IPS-NIHi11 (cell line): ENCODE results near the gene B3GALT6.

ENCODE experiments used
- DNase-seq: peaks from one replicate; pipeline ENCODE4 v3.0.0; 2012; ENCODE audit warnings: mixed read lengths, low spot score

Gene B3GALT6

DNA sequence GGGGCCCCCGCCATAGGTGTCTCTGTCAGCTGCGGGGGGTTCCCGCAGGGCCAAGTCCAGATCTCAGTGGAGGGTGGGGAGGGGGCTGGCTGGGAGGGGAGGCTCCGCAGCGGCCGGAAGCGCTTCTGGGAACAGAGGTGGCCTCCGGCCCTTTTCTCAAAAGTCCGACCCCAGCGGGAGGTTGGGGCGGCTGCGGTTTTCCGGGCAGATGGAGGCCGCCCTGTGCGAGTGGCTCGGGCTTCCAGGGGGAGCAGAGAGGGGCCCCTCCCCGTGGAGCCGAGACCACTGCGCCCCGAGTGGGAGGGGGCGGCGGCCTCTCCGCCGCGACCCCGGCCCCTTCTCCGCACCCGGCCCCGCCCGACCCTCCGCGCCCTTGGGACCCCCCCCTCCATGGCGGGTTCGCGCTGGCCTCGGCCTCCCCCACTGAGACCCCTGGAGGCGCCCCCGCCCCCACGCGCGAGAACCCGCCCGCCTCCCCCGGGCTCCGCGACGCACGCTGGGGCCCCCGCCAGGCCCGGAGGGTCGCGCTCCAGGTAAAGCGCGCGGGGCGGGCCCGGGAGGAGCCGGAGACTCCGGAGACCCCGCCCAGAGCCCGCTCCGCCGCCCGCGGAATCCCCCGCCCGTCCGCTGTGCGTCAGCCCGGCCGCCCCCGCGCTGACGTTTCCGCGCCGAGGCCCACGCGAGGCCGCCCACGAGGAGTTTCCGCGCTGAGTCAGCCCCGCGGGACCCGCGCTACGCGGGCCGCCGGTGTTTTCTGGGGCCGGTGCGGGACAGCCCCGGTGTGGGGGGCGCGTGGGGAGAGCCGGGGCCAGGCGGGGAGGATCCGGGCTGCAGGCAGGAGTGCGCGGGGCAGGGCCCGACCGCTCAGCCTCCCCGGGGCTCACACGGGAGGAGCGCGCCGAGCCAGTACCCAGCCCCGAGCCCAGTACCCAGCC lies 30.9 kb upstream of the B3GALT6 start:
- peak; percentile 90 for DNase-seq

GRCh38 chr1:1202831-1203560 lies 29.0 kb upstream of the B3GALT6 start:
- DNase-seq, result no peak

DNA sequence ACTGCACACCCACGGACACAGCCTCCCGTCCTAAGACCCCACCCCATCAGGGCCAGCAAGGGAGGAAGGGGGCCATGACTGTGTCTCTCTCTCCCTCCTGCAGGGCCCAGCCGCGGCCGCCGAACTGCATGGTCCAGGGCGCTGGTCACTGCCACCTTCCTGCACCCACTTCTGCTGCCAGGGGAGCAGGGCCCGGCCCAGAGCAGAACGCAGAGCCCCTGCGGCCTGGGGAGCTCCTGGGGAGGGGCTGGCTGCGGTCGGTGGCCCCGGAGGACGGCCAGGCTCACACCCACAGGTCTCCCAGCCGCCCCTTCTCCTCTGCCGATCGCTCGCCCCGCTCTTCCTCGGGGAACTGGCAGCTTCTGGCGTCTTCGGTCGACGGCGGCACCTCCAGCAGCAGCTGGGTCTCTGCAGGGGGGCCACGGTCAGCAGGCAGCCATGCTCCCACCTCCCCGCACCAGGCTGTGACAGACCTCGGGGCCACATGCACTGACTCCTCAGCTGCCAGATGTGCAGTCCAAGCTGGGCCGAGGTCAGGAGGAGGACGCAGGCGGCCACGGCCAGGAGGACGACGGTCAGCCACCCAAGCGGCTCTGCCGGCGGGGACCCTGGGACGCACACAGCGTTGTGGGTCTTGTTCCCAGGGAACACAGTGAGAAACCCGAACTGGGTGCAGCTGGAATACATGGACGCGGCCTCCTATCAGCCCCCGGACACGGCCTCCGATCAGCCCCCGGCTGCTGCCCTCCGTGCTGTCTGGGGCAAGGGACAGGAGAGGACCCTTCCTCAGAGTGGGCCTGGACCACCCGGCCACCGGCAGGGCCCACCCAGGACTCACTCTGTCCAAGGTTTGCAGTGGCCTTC lies 28.2 kb upstream of the B3GALT6 start:
- DNase-seq, result no peak

GRCh38 chr1:1204425-1204920 lies 27.6 kb upstream of the B3GALT6 start:
- no peak for DNase-seq

DNA sequence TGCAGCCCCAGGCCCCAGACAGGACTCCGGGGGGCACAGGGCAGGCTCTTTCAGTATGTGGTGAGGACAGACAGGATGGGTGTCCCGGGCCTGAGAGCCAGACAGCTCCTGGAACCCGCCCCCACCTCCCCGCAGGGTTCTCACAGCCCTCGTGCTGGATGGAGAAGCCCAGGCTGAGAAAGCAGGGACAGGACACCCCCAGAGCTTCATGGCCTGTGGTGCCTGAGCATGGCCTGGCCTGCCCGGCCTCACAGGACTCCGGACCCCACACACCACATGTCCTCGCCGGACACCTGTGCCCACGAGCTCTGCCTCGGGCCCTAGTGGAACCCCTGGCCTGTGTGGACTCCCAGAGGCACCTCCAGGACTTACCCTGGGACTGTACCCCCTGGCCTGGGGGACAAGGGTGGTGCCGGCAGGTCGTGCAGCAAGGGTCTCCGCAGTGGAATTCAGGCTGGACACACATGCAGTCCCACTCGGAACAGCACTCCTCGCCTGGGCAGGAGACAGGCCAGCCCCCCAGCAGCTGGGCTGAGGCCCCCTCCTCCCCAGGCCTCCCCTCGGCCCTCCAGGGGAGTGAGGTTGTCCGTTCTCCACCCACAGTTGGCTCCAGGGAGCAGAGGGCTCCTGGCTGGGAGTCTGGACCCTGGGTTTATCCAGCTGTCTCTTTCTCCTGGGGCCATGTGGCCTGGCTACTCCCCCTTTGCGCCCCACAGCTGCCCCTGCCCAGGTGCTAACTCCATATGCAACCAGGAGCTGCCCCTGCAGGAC lies 26.9 kb upstream of the B3GALT6 start:
- DNase-seq, result no peak

GRCh38 chr1:1205769-1206375 lies 26.2 kb upstream of the B3GALT6 start:
- no peak for DNase-seq

DNA sequence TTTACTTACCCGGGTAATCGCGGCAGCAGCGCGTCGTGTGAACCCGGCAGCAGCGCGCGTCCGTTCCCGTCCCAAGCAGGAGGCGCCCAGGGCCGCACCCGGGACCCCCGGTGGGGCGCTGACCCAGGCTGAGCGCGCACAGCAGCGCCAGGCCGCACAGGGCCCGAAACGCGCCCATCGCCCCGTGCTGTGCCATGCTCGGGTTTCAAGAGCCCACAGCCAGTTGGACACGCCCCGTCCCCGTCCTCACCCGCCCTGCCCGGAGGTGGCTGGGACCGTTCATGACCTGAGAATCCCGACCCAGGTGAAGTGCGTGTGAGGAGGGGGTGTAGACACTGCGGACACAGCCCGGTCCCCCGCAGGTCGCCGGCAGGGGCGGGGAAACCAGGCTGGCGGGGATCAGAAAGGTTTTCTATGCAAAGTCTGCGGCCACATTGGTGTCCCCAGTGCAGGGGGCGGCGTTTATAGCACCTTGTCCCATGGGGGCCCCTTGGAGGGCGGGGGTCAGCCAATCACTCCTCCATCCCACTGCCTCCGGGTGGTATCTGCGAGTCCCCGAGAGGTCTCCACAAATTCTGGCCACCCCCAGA lies 25.6 kb upstream of the B3GALT6 start, which contains the start of gene TNFRSF18:
Gene TNFRSF18, minus strand, starts transcription at position 217 of the 590 bp plus-strand sequence. Its CDS starts 21 bp downstream, at position 196.
- peak; percentile 78 for DNase-seq

- DNase-seq, result no peak
Measured at GRCh38 chr1:1206966-1207531, 25.0 kb upstream of the B3GALT6 start.

DNA sequence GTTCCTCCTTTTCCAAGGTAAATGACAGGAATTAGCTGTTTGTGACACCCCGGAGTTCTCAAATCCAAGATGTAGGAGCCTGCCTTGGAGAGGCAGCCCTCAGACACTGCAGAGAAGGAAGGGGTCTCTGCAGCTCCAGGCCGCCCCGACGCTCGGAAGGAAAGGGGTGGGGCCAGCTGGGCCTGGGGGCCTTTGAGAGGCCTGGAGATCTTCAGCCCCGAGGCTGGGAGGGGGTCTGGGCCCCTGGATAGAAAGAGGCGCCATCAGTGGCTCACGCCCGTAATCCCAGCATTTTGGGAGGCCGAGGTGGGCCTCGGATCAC lies 24.5 kb upstream of the B3GALT6 start:
- no peak for DNase-seq

- no peak for DNase-seq
Measured at GRCh38 chr1:1208713-1209433, 23.2 kb upstream of the B3GALT6 start.

DNA sequence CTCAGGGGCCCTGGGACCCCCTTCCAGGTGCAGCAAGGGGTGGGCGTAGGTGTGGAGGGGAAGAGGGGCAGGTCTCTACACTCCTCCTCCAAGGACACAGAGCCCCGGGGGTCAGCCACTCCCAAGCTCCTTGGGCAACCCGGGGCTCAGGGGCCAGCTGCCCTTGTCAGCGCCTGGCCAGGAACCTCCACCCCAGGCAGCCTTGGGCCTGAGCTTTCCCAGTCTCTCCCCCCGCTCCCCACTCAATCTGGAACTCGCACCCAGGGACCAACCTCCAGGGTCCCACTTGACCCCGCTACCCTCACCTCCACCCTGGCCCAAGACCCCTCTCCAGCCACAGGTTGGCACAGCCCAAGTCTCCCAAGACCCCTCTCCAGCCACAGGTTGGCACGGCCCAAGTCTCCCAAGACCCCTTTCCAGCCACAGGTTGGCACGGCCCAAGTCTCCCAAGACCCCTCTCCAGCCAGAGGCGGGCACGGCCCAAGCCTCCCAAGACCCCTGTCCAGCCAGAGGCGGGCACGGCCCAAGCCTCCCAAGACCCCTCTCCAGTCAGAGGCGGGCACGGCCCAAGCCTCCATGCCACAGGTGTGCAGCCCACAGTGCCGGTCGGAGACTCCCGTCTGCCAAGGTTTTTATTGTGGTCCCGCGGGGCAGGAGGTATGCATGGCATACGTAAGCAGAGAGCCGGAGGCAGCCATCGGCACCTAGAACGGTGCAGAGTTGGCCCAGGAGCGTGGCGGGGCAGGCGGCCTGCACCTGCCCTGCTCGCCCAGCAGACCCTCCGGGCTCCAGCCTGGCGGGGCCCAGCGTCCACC lies 21.1 kb upstream of the B3GALT6 start:
- DNase-seq, result no peak

- DNase-seq, result no peak
Measured at GRCh38 chr1:1211541-1212441, 20.2 kb upstream of the B3GALT6 start.

DNA sequence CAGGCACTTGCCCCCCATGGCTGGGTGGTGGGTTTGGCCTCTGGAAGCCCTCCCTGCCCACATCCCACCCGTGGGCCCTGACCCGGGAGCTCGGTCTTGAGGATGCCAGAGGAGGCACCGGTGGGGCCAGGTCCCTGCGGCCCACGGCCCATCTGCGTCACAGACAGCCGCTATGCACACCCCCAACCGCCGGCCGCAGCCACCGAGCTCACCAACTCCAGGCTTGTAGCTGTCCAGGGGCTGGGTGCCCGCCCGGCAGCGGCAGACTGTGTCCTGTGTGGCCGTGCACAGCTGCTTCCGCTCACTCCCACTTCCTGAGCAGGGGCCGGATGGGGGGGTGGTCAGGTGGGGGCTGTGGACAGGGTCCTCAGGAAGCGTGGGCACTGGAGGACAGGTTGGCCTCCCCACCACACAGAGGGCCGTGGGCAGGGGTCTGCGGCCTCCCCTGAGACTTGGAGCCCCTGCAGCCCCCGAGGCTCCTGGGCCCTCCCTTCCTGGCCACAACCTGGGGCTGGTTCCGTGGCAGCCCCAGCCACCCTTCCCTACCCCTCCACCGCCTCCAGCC lies 19.2 kb upstream of the B3GALT6 start:
- no peak for DNase-seq

- no peak for DNase-seq
Measured at GRCh38 chr1:1213345-1214265, 18.4 kb upstream of the B3GALT6 start, which contains the start of gene TNFRSF4. TNFRSF4 (minus strand) TSS chr1:1214153; CDS start chr1:1214127, 26 bp downstream.

DNA sequence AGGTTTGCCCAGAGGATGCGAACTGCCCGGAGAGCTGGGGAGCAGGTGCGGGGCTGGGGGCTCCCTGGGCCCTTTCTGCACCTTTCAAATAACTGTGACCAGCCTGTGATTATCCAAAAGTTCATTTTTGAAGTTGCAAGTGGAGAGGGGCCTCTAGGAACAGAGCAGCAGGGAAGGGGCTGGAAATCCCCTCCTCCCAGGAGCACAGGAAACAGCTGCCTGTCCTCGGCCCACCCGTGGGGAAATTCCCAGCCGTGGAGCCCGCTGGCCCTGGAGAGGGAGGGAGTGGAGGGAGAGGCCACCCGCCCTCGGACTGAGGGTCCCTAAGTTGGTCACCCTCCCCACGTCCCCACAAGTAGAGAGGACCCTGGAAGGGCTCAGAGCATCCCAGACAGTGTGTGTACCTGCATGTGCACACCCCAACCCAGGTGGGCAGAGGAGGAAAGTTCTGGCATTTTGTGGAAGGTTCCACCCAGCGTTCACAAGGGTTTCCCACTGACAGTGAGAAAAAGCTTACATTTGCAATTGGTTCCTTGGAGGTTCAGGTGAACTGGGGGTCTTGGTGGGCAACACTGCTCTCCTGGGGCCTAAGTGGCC lies 16.9 kb upstream of the B3GALT6 start:
- DNase-seq, result no peak
